Thyroid gland (tissue), 4 donors: ENCODE measurements around the gene SOD3. TPM values are rescaled to one million over a fixed set of nuclear protein-coding genes. Genes with fewer than 3 reads are reported as not detected.

Source experiments
- DNase-seq, 2 donors: peaks; one replicate each; pipeline ENCODE4 v3.0.0-alpha.2; 2019
- H3K27ac ChIP-seq, 3 donors: fragments of 200-600 bp; sonication (generic); 1 replicate in 2 of 3; 2 replicates in 1 of 3; pipeline ENCODE4 v1.5.1; 2016 to 2019; ENCODE audit warnings: mild to moderate bottlenecking in 1 of 3, moderate library complexity in 1 of 3
- H3K27me3 ChIP-seq: fragments of 200-600 bp; sonication (generic); one replicate; pipeline ENCODE4 v1.5.1; 2019
- H3K36me3 ChIP-seq, 2 donors: fragments of 200-600 bp; sonication (generic); one replicate each; pipeline ENCODE4 v1.5.1; 2016 to 2019
- H3K4me1 ChIP-seq, 2 donors: fragments of 200-600 bp; sonication (generic); one replicate each; pipeline ENCODE4 v1.5.1; 2017 to 2019
- H3K4me3 ChIP-seq, 3 donors: fragments of 200-600 bp; sonication (generic); replicated peaks in 1 of 3; 1 replicate in 2 of 3; 2 replicates in 1 of 3; pipeline ENCODE4 v1.5.1; 2016; ENCODE audit warnings: mild to moderate bottlenecking in 1 of 3
- H3K9me3 ChIP-seq: fragments of 200-600 bp; sonication (generic); one replicate; pipeline ENCODE4 v1.5.1; 2017
- POLR2A ChIP-seq, 2 donors: fragments of 450-650 bp; IDR thresholded peaks; one replicate each; pipeline ENCODE4 v1.6.1; 2017; ENCODE audit warnings: antibody characterized with exemption in 2 of 2, mild to moderate bottlenecking in 2 of 2, moderate library complexity in 1 of 2
- WGBS, 2 donors: methylation state at CpG; one replicate each; pipeline ENCODE4 v1.1.5; 2017; 5-methylcytosine and 5-hydroxymethylcytosine counted together
- intact Hi-C: fragments of 100-400 bp; cut with DNase I; formaldehyde crosslinking; loops from one replicate; pipeline ENCODE4 v1.15.1; 2023
- total RNA-seq, 4 donors: library from RNA; depleted of rRNA; stranded (reverse); fragments of >200 nt; gene quantifications; one replicate each; pipeline ENCODE4 v1.2.3, GENCODE V29; 2016
- TF ChIP-seq, protein P1 (sequence below), 6 experiments: fragments of 200-600 bp in 3 of 6; fragments of 450-650 bp in 3 of 6; sonication (generic) in 3 of 6; IDR thresholded peaks; one replicate each; pipeline ENCODE4 v1.5.1; 2016 to 2019; ENCODE audit warnings: antibody characterized with exemption in 6 of 6, mild to moderate bottlenecking in 2 of 6, inconsistent platforms in 1 of 6, moderate library complexity in 1 of 6

Gene SOD3
- total RNA-seq, 4 donors from 2014 or later, result 140 to 215 (median 162) TPM

DNA sequence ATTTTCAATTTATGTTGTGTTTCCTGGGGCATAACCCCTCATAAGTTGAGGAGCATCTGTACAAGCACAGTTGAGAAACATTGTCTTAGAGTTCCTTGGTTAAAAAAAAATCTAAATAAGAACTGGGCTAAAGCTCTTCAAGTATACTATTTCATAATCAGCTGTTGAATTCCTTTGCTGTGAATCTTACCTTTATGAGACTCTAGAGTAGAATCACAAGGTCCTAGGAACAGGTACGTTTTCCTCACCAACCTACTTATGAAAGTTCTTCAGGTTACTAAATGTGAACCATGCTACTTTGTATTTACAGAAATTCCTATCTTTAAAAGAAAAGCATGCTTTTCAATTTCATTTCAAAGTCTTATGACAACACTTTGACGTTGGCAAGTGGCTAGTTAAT is 20.9 kb upstream of the SOD3 start:
- Histone ChIP-seq H3K4me1 (peaks cover 0 to 3% of the 10 kb centered on the region in 2 donors), H3K4me3 (no peak overlapping the region), H3K9me3 (no peaks in the 10 kb centered on the region), H3K27ac (no peak overlapping the region), H3K27me3 (no peaks in the 10 kb centered on the region), H3K36me3 (no peaks in the 10 kb centered on the region)
- 32 to 37% methylated on average over 2 of the region's 2 CpGs for WGBS, 2 donors
- DNase-seq, result no peak
- intact Hi-C loops, result no loop called here
- no peak for TF ChIP-seq POLR2A (IDR thresholded peaks at IDR 0.05)
- TF ChIP-seq, protein P1, sequence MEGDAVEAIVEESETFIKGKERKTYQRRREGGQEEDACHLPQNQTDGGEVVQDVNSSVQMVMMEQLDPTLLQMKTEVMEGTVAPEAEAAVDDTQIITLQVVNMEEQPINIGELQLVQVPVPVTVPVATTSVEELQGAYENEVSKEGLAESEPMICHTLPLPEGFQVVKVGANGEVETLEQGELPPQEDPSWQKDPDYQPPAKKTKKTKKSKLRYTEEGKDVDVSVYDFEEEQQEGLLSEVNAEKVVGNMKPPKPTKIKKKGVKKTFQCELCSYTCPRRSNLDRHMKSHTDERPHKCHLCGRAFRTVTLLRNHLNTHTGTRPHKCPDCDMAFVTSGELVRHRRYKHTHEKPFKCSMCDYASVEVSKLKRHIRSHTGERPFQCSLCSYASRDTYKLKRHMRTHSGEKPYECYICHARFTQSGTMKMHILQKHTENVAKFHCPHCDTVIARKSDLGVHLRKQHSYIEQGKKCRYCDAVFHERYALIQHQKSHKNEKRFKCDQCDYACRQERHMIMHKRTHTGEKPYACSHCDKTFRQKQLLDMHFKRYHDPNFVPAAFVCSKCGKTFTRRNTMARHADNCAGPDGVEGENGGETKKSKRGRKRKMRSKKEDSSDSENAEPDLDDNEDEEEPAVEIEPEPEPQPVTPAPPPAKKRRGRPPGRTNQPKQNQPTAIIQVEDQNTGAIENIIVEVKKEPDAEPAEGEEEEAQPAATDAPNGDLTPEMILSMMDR (IDR thresholded peaks at IDR 0.05), result no peak

DNA sequence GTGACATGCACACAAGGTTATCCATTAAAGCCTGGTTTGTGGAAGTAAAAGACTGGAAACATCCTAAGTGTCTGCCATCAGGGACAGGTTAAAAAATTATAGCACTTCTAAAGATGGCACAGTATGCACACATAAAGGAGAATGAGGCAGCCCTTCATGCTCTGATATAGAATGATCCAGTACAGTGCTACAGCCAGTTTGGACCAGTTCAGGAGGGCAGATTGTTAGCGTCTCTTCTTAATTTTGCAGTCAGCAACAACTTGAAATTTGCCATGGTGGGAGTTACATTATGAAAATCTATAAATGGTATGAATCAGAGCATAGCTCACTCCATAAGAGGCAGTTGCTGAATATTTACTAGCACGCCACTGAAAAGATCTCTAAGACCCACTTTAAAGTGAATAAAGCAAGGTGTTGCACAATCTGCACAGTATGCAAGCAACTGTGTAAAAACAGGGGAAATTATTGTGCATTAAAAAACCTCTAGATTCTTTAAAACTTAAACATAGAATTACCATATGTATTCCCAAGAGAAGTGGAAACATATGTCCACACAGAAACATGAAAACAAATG is 20.3 kb upstream of the SOD3 start:
- no peaks in the 10 kb centered on the region for H3K9me3 ChIP-seq
- no peak for DNase-seq
- TF ChIP-seq POLR2A (IDR thresholded peaks at IDR 0.05), result no peak
- TF ChIP-seq, protein P1 (IDR thresholded peaks at IDR 0.05), result no peak
- H3K4me1 ChIP-seq, result peaks cover 0 to 3% of the 10 kb centered on the region in 2 donors
- WGBS, 2 donors, result 86 to 98% methylated on average over 2 of the region's 2 CpGs
- no peaks in the 10 kb centered on the region for H3K36me3 ChIP-seq
- H3K27ac ChIP-seq, result no peak overlapping the region
- no peak overlapping the region for H3K4me3 ChIP-seq
- H3K27me3 ChIP-seq, result no peaks in the 10 kb centered on the region
- intact Hi-C loops, result no loop called here

DNA sequence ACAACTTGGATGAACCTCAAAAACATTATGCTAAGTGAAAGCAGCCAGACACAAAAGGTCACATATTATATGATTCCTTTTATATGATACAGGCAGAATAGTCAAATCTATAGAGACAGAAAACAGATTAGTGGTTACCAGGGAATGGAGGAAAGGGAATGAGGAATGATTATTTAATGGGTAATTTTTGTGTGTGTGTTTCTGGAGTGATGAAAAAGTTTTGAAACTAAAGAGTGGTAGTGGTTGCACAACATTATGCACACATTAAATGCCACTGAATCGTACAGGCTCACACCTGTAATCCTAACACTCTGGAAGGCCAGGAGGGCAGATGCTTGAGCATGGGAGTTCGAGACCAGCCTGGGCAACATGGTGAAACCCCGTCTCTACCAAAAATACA is 19.6 kb upstream of the SOD3 start:
- H3K27me3 ChIP-seq, result no peaks in the 10 kb centered on the region
- peaks cover 0 to 6% of the 10 kb centered on the region in 2 donors for H3K4me1 ChIP-seq
- H3K9me3 ChIP-seq, result no peaks in the 10 kb centered on the region
- H3K27ac ChIP-seq, result no peak overlapping the region
- DNase-seq, result no peak
- WGBS, 2 donors, result 89 to 93% methylated on average over 3 of the region's 3 CpGs
- no peak for TF ChIP-seq POLR2A (IDR thresholded peaks at IDR 0.05)
- TF ChIP-seq, protein P1 (IDR thresholded peaks at IDR 0.05), result no peak
- intact Hi-C loops, result no loop called here
- H3K36me3 ChIP-seq, result no peaks in the 10 kb centered on the region
- H3K4me3 ChIP-seq, result no peak overlapping the region

DNA sequence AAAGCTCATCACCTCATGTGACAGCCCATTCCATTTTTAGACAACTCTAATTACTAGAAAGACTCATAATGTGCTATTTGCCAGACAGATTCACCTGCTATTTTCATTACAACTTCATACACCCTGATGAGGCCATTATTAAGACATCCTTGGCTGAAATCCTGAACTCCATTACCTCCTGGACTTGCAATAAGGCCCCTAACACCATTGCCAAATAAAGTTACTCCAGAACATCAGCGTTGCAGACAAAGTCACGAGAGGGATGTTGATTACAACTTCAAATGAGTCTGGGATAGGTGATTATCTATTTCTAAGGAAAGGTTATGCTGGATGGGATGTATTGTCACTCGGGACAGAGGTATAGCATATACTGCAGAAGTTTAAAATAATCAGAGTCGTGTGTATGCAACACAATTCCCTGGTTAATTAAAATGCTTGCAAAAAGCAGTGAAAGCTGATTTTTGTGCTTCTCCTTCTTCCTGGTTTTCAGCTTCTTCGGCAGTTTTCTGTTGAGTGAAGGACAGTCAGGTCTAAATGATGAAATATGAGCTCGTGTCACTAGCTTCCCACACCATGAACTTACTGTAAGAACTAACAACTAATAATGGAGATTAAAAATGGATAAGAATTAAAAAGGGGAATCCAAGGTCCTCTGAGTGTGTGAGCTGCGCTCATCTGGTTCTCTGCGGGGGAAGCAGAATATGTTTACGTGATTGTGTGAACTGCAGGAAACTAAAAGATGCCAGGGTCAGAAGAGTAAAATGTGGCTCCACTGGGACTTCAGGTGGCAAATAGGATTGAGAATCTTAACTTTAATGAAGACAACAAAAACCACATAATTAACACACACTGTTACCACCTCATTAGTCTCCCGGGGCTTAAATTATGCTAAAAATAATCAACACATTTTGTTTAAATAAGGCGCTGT is 17.6 kb upstream of the SOD3 start:
- no peak overlapping the region for H3K27ac ChIP-seq
- H3K9me3 ChIP-seq, result no peaks in the 10 kb centered on the region
- no peaks in the 10 kb centered on the region for H3K36me3 ChIP-seq
- peaks cover 11 to 24% of the 10 kb centered on the region in 2 donors for H3K4me1 ChIP-seq
- no peak for TF ChIP-seq POLR2A (IDR thresholded peaks at IDR 0.05)
- TF ChIP-seq, protein P1 (IDR thresholded peaks at IDR 0.05), result no peak
- no peaks in the 10 kb centered on the region for H3K27me3 ChIP-seq
- no peak for DNase-seq
- intact Hi-C loops, result no loop called here
- 73 to 80% methylated on average over 11 of the region's 11 CpGs for WGBS, 2 donors
- no peak overlapping the region for H3K4me3 ChIP-seq
